GM19467 (cell line): ENCODE measurements around the gene YPEL2.
"Not testable (repeated sequence)": the region's sequence is repeated elsewhere in the genome, so short reads cannot be mapped to it uniquely, and the experiment has no call there.

Source experiments
- ATAC-seq: cut with Tn5 transposase; IDR thresholded peaks from one replicate; pipeline ENCODE4 v1.9.1; 2021; ENCODE audit warnings: mild to moderate bottlenecking, moderate library complexity; ENCODE audit not compliant: unreplicated experiment

Gene YPEL2

DNA sequence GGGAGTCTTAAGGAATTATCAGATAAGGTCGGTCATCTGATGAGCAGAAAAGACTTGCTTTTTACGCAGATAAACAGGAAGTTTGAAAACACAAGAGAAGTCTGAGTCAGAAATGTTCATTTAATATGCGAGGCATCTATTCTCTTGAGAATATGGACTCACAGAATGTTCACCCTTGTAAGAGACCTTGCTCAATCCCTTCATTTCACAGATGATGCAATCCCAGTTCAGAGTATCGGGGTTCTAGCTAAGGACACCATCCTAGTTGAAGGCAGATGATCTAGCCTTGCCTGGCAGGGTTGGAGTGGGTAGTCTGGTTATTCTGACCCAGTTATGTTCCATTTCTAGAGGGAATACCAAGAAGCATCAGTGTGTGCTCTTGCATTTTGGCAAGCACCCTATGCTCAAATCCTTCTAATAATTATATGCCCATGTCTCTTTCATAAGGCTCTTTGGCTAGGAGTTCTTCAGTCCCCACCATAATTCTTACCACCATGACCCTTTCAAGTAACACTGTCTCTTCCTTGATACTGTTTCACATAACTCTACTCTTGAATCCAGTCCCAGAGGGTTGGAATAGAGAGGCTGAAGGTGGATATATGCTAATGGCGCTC, 42.5 kb downstream of the YPEL2 start:
- no peak for ATAC-seq

DNA sequence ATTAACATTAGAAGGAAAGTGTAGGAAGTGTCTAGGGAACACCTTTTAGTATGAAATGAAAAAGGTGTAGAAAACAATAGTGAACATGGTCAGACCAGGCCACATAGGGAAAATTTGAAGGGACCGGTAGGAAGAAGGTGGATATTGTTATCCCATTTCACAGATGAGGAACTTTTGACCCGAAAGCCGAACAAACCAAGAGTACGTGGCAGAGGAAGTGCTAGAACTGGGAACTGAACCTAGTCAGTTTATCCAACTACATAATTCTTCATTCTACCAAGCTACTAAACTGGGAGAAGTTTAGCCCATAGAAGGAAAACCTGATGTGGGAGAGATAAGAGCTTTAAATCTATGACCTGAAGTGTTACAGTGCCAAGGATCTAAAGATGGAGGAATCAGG, 43.2 kb downstream of the YPEL2 start:
- no peak for ATAC-seq

DNA sequence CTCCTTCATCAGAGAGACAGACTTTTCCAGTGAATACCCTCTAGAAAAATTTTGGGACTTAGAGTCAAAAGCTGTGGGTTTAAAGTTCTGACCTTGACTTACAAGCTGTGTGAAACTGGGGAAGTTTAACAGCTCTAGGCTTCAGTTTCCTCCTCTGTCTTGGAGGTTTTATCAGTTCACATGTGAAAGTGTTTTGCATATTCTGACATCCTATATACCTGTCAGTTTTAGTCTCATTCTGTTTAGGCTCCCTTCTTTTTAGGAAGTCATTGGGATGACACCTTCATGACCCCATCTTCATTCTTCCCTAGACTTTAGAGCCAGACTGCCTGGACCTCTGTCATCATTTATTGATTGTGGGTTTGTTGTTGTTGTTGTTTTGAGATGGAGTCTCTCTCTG, 44.4 kb downstream of the YPEL2 start:
- no peak for ATAC-seq

DNA sequence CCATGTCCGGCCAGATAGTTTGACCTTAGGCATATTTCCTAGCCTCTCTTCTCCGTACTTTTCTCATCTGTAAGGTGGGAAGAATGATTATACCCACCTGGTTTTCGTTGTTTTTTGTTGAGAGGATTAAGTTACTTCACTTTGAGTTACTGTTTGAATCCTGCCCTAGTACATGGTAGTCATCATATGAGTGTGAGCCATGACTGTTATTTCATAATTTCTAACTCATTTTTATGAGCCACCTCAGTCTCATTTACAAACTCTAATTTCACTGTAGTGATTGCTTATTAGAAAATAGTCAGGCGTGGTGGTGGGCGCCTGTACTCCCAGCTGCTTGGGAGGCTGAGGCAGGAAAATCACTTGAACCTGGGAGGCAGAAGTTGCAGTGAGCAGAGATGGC, 45.1 kb downstream of the YPEL2 start:
- no peak for ATAC-seq

DNA sequence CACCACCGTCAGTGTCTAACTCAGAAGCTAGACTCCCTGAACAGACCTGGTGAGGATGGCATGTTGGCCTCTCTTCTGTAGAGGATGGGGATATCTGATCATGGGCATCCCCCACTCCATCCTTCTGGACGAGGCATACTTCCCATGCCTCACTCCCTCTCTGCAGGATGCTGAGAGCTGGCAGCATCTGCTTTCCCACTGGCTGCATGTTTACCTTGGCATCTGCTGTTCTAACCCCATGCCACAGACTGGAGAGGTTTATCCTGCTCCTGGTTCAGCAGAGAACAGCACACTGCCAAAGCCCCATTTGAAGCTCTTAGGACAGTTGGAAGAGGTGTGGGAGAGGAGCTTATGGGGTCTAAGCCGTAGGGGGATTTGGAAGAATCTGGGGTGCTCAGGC, 46.0 kb downstream of the YPEL2 start:
- ATAC-seq, result no peak

DNA sequence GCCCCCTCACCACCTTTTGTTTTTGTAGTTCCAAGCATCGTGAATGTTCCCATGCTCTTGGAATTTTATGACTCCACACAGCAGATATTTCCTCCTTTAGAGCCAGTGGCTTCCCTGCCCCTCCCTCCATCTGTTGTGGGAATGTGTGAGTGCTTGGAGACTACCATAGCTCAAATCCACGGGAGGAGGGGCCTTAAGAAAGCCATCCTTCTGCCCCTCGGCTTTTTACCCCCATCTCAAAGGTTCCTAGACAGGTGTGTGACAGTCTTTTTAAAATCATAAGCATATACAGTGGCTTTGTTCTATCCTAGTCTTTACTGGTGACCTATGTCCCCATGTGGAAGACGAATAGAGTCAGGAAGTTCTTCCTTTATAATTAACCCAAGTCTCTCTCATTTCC, 47.2 kb downstream of the YPEL2 start:
- no peak for ATAC-seq

DNA sequence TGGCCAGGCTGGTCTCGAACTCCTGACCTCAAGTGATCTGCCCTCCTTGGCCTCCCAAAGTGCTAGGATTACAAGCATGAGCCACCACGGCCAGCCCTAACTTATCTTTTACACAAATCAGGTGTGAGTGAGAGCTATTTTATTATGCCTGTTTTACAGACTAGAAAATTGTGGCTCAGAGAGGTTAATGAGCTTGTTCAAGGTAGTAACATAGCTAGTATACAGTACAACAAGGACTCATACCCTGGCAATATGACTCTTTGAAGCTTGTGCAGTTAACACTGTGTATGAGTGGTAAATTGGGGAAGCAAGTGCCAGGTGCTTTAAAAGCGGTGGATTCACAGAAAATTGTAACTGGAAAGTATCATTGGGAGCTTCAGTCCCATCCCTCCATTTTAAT, 49.0 kb downstream of the YPEL2 start:
- ATAC-seq, result no peak

DNA sequence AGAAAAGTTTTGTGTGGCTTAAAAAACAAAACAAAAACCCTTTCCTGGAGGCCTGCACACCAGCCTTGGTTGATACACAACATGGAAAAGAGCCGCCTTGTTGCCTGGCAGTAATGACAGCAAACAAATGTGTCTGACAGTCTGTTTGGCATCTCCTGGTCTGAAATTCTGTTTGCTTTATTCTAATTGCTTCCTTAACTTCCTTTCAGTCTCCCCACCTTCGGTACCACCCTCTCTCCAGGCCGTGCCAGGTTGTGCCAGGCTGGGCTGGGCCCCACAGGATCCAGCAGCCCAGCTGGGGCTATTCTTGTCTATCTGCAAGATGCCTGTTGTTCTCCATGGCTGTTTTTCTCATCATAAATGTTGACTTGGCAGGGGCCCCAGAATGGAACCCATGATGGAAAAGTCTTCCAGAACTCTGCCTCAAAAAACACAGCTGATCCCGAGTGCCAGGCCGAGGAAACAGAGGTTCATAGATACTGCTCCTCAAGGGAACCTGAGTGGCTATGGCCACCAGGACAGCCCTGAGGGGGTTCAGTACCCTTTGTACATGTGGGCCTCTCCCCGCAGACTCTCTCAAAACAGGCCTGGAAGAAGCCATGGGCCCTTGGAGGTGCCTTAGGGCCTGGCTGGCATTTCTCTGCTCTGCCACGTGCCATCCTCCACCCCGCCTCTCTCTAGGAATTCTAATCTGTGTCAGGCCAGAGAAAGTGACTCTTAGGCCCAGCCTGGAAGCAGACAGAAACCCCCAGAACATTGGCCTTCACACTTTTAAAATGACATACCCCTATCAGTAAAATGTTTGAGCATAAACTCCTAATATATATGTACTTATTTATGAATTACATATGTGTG, 50.5 kb downstream of the YPEL2 start:
- no peak for ATAC-seq

DNA sequence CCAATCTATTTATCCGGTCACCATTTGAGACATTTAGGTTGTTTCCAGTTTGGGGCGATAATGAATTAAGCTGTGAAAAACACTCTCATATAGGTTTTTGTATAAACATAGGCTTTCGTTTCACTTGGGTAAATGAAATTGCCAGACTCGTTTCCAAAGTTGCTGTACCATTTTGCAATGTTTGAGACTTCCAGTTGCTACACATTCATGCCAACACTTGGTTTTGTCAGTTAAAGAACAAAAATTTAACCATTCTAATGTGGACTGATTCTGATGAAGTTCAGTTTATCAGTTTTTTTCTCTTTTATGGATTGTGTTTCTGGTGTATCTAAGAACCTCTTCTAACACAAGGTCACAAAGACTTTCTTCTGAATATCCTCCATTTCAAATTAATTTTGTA, 52.4 kb downstream of the YPEL2 start:
- no peak for ATAC-seq

DNA sequence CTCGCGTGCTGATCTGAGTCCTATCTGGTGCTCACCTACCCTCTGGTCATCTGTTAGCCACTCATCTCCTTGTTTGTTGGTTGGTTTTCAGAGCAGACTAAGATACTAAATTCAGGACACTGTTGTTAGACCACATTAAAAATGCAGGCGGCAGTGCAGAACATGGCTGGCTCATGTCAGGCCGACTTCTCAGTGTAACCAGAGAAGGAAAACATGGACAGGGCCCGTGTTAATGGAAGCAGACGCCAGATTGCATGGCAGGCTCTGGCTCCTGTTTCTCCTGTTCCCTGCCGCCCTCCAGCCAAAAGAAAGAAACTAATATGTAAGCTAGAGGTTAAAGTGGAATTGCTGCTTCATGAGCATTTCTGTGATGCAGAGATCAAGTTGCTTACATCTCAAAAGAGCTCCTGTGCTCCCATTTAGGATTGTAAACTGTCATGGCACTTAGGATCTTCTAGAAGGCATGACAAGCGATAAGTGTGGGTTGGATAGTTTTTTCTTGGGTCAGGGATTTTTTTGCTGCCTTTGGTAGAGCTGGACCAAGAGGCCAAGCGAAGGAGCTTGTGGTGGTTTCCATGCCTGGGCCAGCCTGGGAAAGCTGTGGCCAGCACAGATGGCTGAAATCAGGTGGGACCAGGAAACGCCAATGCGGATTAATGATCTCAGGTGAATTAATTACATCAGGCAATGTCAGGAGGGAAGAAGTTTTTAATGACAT, 56.1 kb downstream of the YPEL2 start:
- no peak for ATAC-seq

DNA sequence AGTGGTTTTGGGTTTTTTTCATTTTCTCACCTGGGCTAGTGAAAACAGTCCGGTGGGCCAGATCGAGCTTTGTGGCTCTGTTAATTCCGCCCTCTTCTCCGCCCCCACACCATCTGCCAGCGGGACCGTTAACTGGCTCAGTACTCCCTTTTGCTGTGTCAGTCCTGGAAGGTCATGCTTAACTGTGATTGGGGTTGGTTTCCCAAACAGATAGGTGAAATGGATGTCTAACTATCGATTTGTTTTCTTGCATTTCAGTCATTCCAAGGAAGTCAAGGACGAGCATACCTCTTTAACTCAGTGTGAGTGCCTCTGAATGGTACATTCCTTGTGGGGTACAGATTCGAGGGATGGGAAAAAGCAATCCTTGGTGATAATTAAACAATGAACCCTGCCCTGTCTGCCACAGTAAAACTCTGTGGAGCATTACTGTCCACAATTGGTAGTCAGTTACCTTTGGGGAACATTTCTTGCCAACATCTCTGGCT, 56.7 kb downstream of the YPEL2 start:
- no peak for ATAC-seq

DNA sequence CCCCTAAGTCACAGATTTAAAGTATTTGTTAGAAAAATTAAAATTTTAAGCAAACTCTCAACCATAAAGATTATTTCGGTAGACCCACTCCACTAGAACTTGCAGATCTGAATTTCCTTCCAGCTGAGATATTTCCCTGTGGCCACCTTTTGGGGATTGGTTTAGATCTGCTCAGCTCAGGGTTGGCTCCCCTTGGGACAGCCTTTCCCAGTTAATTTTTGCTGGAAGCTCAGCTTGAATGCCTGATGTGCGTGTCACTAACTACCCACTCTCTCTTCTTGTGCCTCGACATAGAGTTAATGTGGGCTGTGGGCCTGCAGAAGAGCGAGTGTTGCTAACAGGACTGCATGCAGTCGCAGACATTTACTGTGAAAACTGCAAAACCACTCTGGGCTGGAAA, 57.6 kb downstream of the YPEL2 start:
- ATAC-seq, result no peak

DNA sequence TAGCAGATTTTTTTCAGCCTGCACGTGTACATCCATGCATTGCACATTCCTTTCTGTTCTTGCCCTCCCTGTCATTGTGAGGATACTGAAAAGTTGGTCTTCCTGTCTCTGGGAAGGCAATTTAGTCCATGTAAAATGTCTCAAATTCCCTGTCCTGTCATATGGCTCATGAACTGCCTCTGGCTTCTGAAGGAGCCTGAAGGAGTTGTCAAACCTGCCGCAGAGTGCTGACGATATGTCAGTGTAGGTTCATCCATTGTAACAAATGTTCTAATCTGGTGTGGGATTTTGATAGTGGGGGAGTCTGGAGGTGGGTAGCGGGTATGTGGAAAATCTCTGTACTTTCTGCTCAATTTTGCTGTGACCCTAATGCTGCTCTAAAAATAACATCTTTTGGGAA, 59.6 kb downstream of the YPEL2 start:
- ATAC-seq, result no peak

DNA sequence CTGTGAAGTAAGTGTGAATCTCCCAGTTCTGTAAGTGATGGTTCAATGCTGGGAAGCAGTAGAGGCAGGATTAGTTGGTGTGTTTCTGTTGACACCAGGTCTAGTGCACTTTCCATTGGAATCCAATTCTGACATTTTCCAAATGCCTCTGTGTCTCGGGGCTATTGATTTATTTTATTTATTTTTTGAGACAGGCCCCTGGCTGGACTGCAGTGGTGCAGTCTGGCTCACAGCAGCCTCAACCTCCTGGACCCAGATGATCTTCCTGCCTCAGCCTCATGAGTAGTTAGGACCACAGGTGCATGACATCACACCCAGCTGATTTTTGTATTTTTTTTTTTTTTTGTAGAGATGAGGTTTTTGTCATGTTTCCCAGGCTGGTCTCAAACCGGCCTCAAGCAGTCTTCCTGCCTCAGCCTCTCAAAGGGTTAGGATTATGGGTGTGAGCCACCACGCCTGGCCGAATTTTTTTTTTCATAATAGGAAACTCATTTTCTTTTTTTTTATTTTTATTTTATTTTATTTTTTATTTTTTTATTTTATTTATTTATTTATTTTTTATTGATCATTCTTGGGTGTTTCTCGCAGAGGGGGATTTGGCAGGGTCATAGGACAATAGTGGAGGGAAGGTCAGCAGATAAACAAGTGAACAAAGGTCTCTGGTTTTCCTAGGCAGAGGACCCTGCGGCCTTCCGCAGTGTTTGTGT, 61.7 kb downstream of the YPEL2 start:
- no peak for ATAC-seq

DNA sequence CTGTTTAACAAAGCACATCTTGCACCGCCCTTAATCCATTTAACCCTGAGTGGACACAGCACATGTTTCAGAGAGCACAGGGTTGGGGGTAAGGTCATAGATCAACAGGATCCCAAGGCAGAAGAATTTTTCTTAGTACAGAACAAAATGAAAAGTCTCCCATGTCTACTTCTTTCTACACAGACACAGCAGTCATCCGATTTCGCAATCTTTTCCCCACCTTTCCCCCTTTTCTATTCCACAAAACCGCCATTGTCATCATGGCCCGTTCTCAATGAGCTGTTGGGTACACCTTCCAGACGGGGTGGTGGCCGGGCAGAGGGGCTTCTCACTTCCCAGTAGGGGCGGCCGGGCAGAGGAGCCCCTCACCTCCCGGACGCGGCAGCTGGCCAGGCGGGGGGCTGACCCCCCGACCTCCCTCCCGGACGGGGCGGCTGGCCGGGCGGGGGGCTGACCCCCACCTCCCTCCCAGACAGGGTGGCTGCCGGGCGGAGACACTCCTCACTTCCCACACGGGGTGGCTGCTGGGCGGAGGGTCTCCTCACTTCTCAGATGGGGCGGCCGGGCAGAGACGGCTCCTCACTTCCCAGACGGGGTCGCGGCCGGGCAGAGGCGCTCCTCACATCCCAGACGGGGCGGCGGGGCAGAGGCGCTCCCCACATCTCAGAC, 62.4 kb downstream of the YPEL2 start:
- not testable (repeated sequence) for ATAC-seq

DNA sequence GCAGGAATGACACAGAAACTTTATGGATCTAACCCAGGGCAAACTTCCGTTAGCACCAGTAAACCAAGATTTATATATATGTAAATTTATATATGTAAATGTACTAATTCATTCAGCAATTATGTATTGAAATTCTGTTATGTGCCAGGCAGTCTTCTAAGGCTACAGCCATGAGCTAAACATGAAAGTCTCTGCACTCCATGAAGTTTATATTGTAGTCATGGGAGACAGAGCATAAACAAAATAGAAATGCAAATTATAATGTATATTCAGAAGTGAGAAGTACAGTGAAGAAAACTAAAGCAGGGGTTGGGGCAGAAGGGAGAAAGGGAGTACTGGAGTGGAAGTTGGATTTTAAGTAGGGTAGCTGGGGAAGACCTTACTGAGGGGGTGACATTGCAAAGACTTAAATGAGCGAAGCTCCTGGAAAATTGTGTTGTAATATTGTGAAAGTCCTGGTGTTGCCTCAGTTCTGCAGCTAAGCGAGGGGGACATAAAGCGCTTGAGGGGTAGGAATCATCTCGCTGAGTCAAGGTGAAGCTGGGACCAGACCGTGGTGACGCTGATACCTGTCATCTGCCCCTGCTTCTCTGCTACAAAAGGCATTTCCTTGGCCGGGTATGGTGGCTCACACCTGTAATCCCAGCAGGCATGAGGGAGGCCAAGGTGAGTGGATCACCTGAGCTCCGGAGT, 64.8 kb downstream of the YPEL2 start:
- no peak for ATAC-seq

DNA sequence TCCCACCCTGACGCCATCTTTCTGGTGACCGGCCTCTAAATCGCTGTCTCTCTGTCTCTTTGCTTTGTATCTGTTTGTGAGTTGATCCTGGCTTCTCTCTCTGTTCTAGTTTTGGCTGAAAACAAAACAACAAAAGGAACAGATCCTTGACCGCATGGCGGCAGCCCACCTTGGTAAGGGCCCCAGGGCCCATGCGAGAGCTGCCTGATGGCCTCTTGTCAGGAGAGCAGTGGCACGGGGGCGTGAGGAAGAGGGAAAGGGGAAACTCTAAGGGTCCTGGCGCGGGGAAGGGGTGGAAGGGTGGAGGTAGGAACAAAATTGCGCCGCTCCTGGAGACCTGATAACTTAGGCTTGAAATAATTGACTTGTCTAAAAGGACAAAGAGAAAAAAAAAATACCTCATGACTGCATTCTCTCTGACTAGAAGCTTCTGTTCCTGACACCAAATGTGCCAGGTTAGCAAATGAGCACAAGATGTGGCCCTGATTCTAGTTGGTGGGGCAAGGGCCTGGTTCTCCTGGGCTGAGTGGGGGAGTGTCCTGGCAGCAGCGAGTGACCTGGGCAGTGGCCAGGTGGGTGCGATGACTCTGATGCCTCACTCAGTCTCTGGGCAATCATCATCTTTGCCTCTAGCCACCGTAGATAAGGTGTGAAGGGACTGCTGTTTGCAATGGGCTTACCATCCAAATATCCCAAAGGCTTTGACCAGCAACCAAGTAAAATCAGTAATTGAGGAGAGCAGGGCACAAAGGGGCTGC, 66.0 kb downstream of the YPEL2 start:
- no peak for ATAC-seq

DNA sequence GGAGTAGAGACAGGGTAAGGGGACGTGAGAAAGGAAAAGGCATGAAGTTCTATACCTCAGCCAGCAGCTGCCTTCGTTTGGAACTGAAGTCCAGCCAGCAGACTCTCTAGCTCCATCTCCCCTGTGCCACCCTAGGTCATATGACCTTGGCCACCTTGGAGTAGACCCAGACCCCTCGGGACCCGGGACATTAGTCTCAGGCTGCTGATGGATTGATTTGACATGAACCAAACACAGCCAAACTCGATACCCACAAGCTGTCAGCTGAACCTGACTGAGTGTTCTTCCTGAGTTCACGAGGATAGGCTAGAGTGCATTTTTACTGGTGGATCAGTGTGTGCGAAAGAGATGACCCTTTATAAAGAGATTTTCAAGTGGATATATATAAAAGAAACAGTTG, 68.5 kb downstream of the YPEL2 start:
- ATAC-seq, result no peak

DNA sequence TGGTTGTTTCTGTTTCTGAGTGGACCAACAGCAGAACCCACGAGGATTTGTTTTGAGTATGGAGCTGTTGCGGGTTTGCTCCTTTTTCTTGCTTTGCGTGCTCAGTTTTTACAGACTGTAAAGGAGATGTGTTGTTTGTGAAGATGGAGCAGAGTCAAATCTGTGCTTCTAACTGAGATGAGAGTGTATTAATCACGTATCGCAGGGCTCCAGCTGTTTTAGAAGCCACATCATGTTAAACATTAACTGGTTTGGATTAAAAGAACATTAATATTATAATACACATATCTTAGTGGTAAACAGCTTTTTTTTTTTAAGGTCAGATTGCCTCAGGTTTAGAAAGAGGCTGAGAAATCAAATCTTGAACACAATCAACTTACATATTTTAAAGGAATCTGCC, 69.4 kb downstream of the YPEL2 start:
- no peak for ATAC-seq
